Fibroblast of villous mesenchyme (primary cell): Measurements from ENCODE around the gene SLC12A8. TPM values are rescaled to one million over a fixed set of nuclear protein-coding genes. Genes with fewer than 3 reads are reported as not detected.

Experiments
- DNase-seq: peaks from one replicate; pipeline ENCODE4 v3.0.0-alpha.2; 2010; ENCODE audit warnings: low read depth
- H3K4me3 ChIP-seq: 2 replicates; pipeline ENCODE4 v1.5.1; 2011; ENCODE audit warnings: low read depth, mild to moderate bottlenecking, low read length
- CTCF ChIP-seq: IDR thresholded peaks from 2 replicates; pipeline ENCODE4 v1.5.1; 2012; ENCODE audit warnings: low read depth, mild to moderate bottlenecking, low read length; ENCODE audit not compliant: insufficient read depth
- small RNA-seq: library from RNA; depleted of rRNA; stranded (forward); fragments of <200 nt; gene quantifications from one replicate; pipeline ENCODE3, GENCODE V24; 2012
- total RNA-seq: library from RNA; depleted of rRNA; stranded (reverse); fragments of >200 nt; gene quantifications from 2 replicates; pipeline ENCODE4 v1.2.3, GENCODE V29; 2012

SLC12A8 gene
- total RNA-seq, 1 donor: 37.6 TPM

GRCh38 chr3:125037498-125038150 is 174.9 kb downstream of the SLC12A8 start:
- H3K4me3 ChIP-seq: no peak overlapping the region
- TF ChIP-seq CTCF: no peak
- no peak for DNase-seq

GRCh38 chr3:125035217-125035616 is 177.3 kb downstream of the SLC12A8 start:
- no peak overlapping the region for H3K4me3 ChIP-seq
- no peak for DNase-seq
- no peak for TF ChIP-seq CTCF

- TF ChIP-seq CTCF: no peak
- no peak for DNase-seq
Measured at GRCh38 chr3:125033616-125034015, 178.9 kb downstream of the SLC12A8 start.

GRCh38 chr3:125033135-125033534 is 179.4 kb downstream of the SLC12A8 start:
- no peak for DNase-seq
- H3K4me3 ChIP-seq: no peak overlapping the region
- TF ChIP-seq CTCF: no peak

More at GRCh38 chr3:125033616-125034015, 178.9 kb downstream of the SLC12A8 start:
- H3K4me3 ChIP-seq: no peak overlapping the region

GRCh38 chr3:125032683-125033082 is 179.9 kb downstream of the SLC12A8 start:
- DNase-seq: no peak
- H3K4me3 ChIP-seq: no peak overlapping the region
- TF ChIP-seq CTCF: no peak

Small RNAs within 50 kb of the gene (small RNA-seq; reads per million reads assigned to genes)
- gene MIR5092: not detected
- not detected for gene RNA5SP137
- not detected for gene RNU6-230P

Other genes with a start within 250 kb of the SLC12A8 start
- gene HEG1, start 156.8 kb downstream of the SLC12A8 start, total RNA-seq: 110 and 199 TPM in 2 replicates
- 28.3 and 42.7 TPM in 2 replicates for gene ZNF148, start 162.6 kb upstream of the SLC12A8 start, total RNA-seq